ENCODE data around the gene CMSS1.

DNA sequence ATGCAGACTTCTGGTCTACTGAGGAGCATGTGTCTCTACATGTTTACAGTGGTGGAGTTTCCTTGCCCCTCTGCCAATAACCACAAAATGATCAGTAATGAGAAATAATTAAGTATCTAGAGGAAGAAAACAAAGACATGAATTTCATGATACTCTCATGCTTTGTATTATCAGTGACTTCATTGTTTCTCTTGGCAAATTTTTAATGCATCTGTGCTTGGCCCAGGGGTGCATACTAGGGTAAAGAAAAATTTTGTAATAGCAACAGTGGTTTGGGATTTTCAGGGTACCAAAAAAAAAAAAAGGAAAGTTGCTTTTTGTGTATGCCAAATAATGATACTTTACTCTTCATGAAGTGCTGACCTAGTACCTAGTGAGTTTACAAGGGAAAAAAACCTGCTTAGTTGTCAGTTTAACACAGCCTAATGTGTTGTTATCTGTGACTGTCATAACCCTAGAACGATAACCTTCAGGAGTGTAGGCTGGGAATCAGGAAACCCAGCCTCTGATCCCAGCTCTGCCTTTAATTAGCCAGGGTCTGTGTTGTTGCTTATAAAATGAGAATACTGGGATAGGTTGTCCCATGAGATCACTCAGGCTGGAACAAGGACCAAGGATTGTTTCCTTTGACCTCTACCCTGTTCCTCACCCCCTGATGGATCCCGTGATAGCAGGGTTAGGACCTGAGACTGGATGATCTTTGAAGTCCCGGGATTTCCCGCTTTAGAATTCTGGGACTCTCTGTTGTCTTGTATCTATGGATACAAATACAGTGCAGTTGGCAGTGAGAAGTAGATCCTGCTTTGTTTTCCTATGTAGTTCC is 117.5 kb downstream of the CMSS1 start:
- TF ChIP-seq, protein P1, sequence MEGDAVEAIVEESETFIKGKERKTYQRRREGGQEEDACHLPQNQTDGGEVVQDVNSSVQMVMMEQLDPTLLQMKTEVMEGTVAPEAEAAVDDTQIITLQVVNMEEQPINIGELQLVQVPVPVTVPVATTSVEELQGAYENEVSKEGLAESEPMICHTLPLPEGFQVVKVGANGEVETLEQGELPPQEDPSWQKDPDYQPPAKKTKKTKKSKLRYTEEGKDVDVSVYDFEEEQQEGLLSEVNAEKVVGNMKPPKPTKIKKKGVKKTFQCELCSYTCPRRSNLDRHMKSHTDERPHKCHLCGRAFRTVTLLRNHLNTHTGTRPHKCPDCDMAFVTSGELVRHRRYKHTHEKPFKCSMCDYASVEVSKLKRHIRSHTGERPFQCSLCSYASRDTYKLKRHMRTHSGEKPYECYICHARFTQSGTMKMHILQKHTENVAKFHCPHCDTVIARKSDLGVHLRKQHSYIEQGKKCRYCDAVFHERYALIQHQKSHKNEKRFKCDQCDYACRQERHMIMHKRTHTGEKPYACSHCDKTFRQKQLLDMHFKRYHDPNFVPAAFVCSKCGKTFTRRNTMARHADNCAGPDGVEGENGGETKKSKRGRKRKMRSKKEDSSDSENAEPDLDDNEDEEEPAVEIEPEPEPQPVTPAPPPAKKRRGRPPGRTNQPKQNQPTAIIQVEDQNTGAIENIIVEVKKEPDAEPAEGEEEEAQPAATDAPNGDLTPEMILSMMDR (IDR thresholded peaks at IDR 0.05): no peak
- peak in 1 of 3 donors; percentile 12 for TF ChIP-seq POLR2AphosphoS5 (IDR thresholded peaks at IDR 0.05)
- TF ChIP-seq POLR2A (IDR thresholded peaks at IDR 0.05): no peak
